Testis (tissue), 2 donors: ENCODE measurements around the gene SORT1.

Source experiments
- POLR2A ChIP-seq: fragments of 450-650 bp; IDR thresholded peaks from one replicate; pipeline ENCODE4 v1.6.1; 2017; ENCODE audit warnings: antibody characterized with exemption, mild to moderate bottlenecking, moderate library complexity
- TF ChIP-seq, protein P1 (sequence below), 3 experiments: fragments of 450-650 bp in 2 of 3; fragments of 200-600 bp in 1 of 3; sonication (generic) in 1 of 3; IDR thresholded peaks; one replicate each; pipeline ENCODE4 v1.5.1; 2016 to 2019; ENCODE audit warnings: antibody characterized with exemption in 3 of 3, mild to moderate bottlenecking in 2 of 3, moderate library complexity in 1 of 3

DNA sequence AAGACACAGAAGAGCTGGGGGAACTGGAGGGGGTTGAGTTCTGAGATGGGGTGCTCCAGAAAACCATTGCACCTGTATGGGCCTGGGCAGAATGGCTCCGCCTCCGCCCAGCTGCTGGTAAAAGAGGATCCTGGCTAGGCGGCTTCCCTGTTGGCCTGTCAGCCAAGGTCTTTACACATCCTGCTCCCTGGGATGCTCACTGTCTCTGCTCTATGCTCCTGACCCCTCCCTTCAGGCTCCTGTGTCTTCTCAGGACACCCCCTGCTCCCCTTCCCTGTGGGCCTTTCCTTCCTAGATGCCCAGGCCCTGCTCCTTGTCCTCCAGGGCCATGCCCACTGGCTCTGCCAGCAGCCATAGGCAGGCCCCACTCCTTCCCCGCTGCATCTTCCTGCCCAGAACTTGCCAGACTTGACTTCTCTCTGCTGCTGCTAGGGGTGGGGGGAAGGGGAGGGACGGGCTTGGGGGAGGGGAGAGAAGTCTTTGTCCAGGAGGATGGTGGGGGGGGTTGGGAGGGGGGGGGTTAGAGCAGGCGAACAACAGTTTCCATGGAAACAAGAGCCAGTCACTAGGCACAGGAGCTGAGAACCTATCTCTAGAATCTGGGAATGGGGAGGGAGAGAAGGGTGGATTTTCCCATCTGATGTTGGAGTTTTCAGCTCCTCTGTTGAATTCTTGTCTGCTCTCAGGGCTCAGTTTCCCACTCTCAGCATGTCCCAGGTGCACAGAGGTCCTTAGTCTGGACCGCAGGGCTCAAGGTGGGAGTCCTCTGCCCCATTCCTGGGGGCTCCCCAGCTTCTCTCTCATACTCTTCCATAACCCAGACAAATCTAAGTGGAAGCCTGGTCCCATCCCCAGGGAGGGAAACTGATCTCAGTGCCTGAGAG is 137.8 kb downstream of the SORT1 start:
- TF ChIP-seq, protein P1, sequence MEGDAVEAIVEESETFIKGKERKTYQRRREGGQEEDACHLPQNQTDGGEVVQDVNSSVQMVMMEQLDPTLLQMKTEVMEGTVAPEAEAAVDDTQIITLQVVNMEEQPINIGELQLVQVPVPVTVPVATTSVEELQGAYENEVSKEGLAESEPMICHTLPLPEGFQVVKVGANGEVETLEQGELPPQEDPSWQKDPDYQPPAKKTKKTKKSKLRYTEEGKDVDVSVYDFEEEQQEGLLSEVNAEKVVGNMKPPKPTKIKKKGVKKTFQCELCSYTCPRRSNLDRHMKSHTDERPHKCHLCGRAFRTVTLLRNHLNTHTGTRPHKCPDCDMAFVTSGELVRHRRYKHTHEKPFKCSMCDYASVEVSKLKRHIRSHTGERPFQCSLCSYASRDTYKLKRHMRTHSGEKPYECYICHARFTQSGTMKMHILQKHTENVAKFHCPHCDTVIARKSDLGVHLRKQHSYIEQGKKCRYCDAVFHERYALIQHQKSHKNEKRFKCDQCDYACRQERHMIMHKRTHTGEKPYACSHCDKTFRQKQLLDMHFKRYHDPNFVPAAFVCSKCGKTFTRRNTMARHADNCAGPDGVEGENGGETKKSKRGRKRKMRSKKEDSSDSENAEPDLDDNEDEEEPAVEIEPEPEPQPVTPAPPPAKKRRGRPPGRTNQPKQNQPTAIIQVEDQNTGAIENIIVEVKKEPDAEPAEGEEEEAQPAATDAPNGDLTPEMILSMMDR (IDR thresholded peaks at IDR 0.05), result no peak
- TF ChIP-seq POLR2A, result no peak
